HCT116 (cell line): ENCODE measurements around the gene NEUROD4.

Experiments
- ATF3 ChIP-seq: IDR thresholded peaks from 2 replicates; pipeline ENCODE4 v1.6.1; 2012
- CBX3 ChIP-seq: IDR thresholded peaks from 2 replicates; pipeline ENCODE4 v1.6.1; 2012; ENCODE audit warnings: low read depth
- CTCF ChIP-seq, 3 experiments: fragments of 200-600 bp in 1 of 3; sonication (generic) in 1 of 3; IDR thresholded peaks in 2 of 3; conservative IDR thresholded peaks in 1 of 3; 2 replicates each; pipeline ENCODE4 v1.5.1; 2012 to 2017; ENCODE audit warnings: low read depth in 2 of 3, low read length in 2 of 3, antibody characterized with exemption in 1 of 3, borderline replicate concordance in 1 of 3, control low read depth in 1 of 3, mild to moderate bottlenecking in 1 of 3, mixed read lengths in 1 of 3, mixed run types in 1 of 3, moderate library complexity in 1 of 3; ENCODE audit not compliant: insufficient read depth in 1 of 3
- EGR1 ChIP-seq: IDR thresholded peaks from 2 replicates; pipeline ENCODE4 v1.6.1; 2012; ENCODE audit warnings: low read depth
- EZH2 ChIP-seq: fragments of 200-600 bp; sonication (generic); IDR thresholded peaks from 2 replicates; pipeline ENCODE4 v1.6.1; 2017; ENCODE audit warnings: antibody characterized with exemption, mixed run types
- EZH2phosphoT487 ChIP-seq: fragments of 200-600 bp; IDR thresholded peaks from 2 replicates; pipeline ENCODE4 v1.6.1; 2018; ENCODE audit warnings: antibody characterized with exemption, borderline replicate concordance
- JUND ChIP-seq: IDR thresholded peaks from 2 replicates; pipeline ENCODE4 v1.6.1; 2012
- MAX ChIP-seq: IDR thresholded peaks from 2 replicates; pipeline ENCODE4 v1.6.1; 2012
- POLR2A ChIP-seq: IDR thresholded peaks from 2 replicates; pipeline ENCODE4 v1.7.0; 2011; ENCODE audit warnings: borderline replicate concordance; ENCODE audit not compliant: insufficient read depth, insufficient read length; ENCODE audit errors: extremely low read depth
- POLR2AphosphoS5 ChIP-seq: IDR thresholded peaks from 2 replicates; pipeline ENCODE4 v1.6.1; 2011; ENCODE audit warnings: mild to moderate bottlenecking, low read depth, low read length, moderate library complexity
- REST ChIP-seq: IDR thresholded peaks from 2 replicates; pipeline ENCODE4 v1.6.1; 2012; ENCODE audit warnings: low read depth
- SIN3A ChIP-seq: IDR thresholded peaks from 2 replicates; pipeline ENCODE4 v1.6.1; 2012; ENCODE audit warnings: low read depth
- TCF7L2 ChIP-seq: IDR thresholded peaks from 2 replicates; pipeline ENCODE4 v1.7.0; 2011; ENCODE audit warnings: borderline replicate concordance, inconsistent platforms; ENCODE audit not compliant: insufficient read depth, insufficient read length; ENCODE audit errors: extremely low read depth
- ZNF274 ChIP-seq: fragments of 200-500 bp; sonication (Bioruptor generic); IDR thresholded peaks from 2 replicates; pipeline ENCODE4 v1.6.1; 2014; ENCODE audit warnings: mild to moderate bottlenecking, low read depth, low read length, inconsistent platforms

GRCh38 chr12:55002355-55002754 is 17.4 kb upstream of the NEUROD4 start:
- no peak for TF ChIP-seq CTCF (IDR thresholded peaks at IDR 0.05 in 2 of 3, conservative IDR thresholded peaks at IDR 0.05 in 1 of 3; ENCODE audit: borderline replicate concordance in 1 of 3, insufficient read depth in 1 of 3, low read depth in 2 of 3, low read length in 2 of 3)
- no peak for TF ChIP-seq REST
- no peak for TF ChIP-seq EGR1
- TF ChIP-seq MAX = no peak
- TF ChIP-seq EZH2phosphoT487 = no peak
- TF ChIP-seq POLR2A = no peak
- no peak for TF ChIP-seq EZH2
- TF ChIP-seq ZNF274 = no peak
- no peak for TF ChIP-seq POLR2AphosphoS5
- TF ChIP-seq CBX3 = no peak
- no peak for TF ChIP-seq TCF7L2
- TF ChIP-seq ATF3 = no peak
- TF ChIP-seq JUND = no peak
- no peak for TF ChIP-seq SIN3A
